HT-29 (cell line): ENCODE measurements around the gene GDF10. TPM values are rescaled to one million over a fixed set of nuclear protein-coding genes. Genes with fewer than 3 reads are reported as not detected.
A peak's percentile ranks its signal among the peaks of the same experiment; 100 is the strongest.

ENCODE experiments used
- DNase-seq: peaks from one replicate; pipeline ENCODE4 v3.0.0-alpha.2; 2015; ENCODE audit warnings: low spot score
- total RNA-seq: library from RNA; depleted of rRNA; stranded (reverse); fragments of >200 nt; shearing (Covaris generic); gene quantifications from 2 replicates; pipeline ENCODE4 v1.2.3, GENCODE V29; 2014

GDF10 gene
- total RNA-seq, 1 experiment from 2014 or later, result not detected

DNA sequence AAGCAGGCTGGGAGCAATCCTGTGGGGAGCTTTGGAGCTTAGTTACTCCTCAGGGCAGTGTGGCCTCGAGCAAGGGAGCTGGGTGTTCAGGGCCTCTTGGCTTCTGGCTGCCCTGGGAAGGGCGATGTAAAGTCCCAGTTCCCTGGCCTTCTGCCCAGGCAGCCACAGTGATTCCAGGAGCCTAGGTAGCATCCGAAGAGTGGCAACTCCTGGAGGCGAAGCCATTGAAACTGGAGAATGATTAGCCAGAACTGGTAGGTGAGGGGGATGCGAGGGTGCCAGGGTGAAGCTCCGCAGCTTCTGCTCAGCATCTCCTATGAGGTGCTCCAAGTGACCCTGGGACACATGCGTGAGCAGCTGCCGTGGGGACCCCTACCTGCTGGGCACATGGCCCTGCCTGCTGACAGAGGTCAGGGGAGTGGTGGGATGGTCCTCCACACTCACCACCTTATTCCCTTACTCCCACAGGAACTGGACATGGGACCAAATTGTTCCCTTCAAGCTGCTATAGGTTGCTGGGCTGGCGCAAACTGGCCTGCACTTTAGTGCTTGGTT, 14.5 kb downstream of the GDF10 start:
- no peak for DNase-seq

DNA sequence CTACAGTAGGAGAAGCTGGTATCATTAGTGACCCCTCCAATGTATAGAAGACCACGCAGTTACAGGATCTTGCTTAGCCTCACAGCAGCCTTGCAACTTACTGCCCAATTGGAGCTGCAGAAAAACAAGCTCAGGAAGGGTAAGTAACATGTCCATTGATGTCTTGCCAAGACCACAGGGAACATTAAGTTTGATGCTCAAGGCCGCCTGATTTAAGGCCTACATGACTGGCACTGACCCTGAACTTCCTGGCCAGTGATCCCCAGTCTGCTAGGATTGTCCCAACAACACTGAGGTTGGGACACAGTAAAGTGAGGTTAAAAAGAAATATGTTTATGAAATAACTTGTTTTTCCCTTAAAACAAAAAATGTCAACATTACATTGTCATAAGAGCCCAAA, 15.4 kb downstream of the GDF10 start:
- DNase-seq, result no peak

DNA sequence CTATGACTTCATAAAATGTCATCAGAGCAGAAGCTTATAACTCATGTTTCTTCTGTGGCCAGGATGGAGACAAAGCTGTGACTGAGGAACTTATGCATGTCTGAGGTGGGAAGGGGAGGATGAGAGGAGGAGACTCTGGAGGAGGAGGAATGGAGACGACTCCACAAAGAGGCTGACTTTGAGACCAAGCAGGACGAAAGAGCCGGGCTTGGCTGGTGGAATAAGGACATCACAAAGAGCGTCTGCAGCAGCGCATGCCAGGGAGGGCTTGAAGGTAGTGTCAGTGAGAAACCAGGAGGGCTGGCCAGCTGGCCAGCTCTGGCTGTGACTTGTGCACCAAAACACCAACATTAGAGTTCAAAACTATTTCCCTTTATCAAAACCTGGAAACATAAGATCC, 16.1 kb downstream of the GDF10 start:
- no peak for DNase-seq

- no peak for DNase-seq
These were observed 17.3 kb downstream of the GDF10 start for GRCh38 chr10:47317251-47317650.

DNA sequence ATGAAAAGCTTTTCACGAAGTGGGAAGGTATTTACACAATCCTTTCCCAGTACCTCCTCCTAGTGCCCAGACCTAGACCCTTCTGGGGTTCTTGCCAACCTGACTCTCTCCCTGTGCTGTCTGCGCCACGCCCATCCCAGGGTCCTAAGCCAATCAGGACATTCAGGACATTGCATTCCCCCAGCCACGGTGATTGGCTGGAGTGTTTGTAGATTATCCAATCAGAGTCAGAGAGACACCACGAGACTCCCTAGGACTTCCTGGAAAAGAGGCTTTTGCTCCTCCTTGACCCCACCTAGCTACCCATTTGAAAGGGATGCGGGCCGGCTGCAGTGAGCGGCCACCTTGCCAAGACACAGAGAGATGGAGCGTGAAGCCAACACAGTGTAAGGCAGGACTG, 18.7 kb downstream of the GDF10 start:
- DNase-seq, result peak; percentile 20

DNA sequence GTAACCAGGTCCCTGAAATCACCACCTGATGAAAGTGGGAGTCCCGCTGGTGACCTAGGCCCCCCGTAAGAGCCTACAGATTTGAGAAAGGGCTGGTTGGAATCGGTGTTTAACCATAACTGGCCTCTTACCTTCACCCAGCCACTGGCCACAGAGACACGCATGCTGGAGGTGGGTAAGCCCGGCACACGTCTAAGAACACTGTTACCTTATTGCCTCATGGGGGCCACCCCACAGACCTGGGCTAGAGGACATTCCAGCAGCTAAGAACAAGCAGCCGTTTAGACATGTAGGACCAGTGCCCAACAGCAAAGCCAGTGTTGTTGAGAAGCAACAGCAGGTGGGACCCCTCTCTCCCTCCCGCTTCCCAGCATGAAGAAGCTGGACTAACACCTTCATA, 19.8 kb downstream of the GDF10 start:
- DNase-seq, result no peak

DNA sequence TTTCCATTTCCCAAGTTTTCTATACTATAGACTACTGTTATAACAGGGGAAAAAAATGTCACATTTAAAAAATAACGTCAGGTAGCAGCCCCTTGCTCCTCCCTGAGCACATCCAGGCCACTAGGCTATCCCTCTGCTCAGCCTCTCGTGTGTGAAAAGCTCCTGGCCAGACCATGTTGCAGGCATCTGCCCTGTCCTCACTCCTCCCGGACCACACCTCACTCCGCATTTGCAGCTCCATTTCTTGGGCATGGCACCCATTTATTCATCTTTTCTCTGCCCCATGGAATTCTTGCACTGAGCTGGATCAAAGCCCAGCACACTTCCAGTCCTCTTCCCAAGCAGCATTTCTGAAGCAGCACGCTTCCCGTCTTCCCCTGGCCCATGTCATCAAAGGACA, 20.8 kb downstream of the GDF10 start:
- DNase-seq, result no peak

- no peak for DNase-seq
These were observed 21.7 kb downstream of the GDF10 start for GRCh38 chr10:47321521-47322195.

- no peak for DNase-seq
These were observed 22.5 kb downstream of the GDF10 start, which contains the start of gene GDF2 for GRCh38 chr10:47322300-47323061. Gene GDF2, plus strand, starts transcription at chr10:47322454. Its CDS starts 215 bp downstream, at chr10:47322669.

DNA sequence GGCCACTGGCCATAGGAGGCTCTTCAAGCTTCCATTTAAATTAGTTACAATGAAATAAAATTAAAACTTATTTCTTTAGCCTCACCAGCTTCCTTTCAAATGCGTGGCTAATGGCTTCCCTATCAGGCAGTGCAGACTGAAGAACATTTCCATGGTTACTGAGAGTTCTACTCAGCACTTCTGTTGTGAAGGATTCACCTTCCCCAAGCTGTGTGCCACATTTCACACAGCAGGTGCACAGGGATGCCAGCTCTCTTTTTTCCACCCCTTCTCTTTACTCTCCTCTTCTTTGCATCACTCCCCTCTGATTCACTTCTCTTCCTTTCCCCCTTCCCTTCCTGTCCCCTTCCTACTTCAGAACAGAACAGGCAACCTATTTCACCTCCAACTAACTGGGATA, 23.1 kb downstream of the GDF10 start:
- DNase-seq, result no peak

DNA sequence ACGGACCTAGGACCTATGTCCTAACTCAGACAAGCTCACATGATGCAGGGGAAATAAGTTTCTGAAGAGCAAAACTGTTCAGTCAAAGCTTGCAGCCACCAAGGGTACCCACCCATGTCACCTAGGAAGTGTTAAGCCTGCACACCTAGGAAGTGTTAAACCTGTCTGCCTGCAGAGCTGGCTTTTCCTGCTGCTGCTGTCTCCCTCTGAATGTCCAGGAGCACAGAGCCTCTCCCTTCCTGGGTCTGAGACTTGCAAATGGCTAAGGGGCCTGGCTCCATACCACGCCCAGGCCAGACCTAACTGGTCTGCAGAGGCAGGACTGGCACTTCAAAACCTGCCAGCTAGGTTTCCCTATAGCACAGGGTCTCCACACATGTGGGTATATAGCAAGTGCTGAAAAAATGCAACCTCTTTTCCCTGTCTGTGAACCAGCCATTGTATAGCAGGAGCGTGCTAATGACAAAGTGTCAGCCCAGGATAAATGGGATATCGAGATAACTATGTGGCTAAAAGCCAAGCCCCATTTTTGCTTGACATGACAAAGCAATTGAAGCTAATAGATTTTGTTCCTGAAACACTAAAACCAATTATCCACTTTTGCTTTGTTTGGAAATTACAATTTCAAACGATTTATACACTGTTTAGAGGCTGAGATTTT, 23.8 kb downstream of the GDF10 start:
- DNase-seq, result no peak

GRCh38 chr10:47325303-47326291, 25.6 kb downstream of the GDF10 start:
- no peak for DNase-seq

GRCh38 chr10:47326306-47326926, 26.4 kb downstream of the GDF10 start:
- no peak for DNase-seq

GRCh38 chr10:47326927-47327330, 26.9 kb downstream of the GDF10 start:
- no peak for DNase-seq

GRCh38 chr10:47329855-47330254, 29.9 kb downstream of the GDF10 start:
- DNase-seq, result no peak

- no peak for DNase-seq
These were observed 30.4 kb downstream of the GDF10 start for GRCh38 chr10:47330366-47330765.

GRCh38 chr10:47330804-47331203, 30.8 kb downstream of the GDF10 start:
- DNase-seq, result peak; percentile 67

- DNase-seq, result no peak
These were observed 31.5 kb downstream of the GDF10 start for GRCh38 chr10:47331491-47331890.

- no peak for DNase-seq
These were observed 32.0 kb downstream of the GDF10 start for GRCh38 chr10:47331954-47332353.

GRCh38 chr10:47332371-47332770, 32.4 kb downstream of the GDF10 start:
- DNase-seq, result no peak

- no peak for DNase-seq
These were observed 32.9 kb downstream of the GDF10 start for GRCh38 chr10:47332946-47333345.
